PFSK-1 (cell line): ENCODE measurements around the gene KLHL3.

Experiments
- POLR2AphosphoS5 ChIP-seq: IDR thresholded peaks from 2 replicates; pipeline ENCODE4 v1.6.1; 2012; ENCODE audit warnings: low read depth, mild to moderate bottlenecking, control low read depth, low read length, moderate library complexity
- TAF1 ChIP-seq: IDR thresholded peaks from 2 replicates; pipeline ENCODE4 v1.6.1; 2012; ENCODE audit warnings: low read length, control low read depth, borderline replicate concordance; ENCODE audit not compliant: insufficient read depth

- TF ChIP-seq POLR2AphosphoS5 (no peak), TAF1 (no peak)
Observed at GRCh38 chr5:137730336-137730735, 5.6 kb downstream of the KLHL3 start.
